ENCODE data around the gene PAPPA2. TPM values are rescaled to one million over a fixed set of nuclear protein-coding genes. Genes with fewer than 3 reads are reported as not detected.

PAPPA2 gene
- total RNA-seq, 1 experiment from 2014 or later, result not detected

DNA sequence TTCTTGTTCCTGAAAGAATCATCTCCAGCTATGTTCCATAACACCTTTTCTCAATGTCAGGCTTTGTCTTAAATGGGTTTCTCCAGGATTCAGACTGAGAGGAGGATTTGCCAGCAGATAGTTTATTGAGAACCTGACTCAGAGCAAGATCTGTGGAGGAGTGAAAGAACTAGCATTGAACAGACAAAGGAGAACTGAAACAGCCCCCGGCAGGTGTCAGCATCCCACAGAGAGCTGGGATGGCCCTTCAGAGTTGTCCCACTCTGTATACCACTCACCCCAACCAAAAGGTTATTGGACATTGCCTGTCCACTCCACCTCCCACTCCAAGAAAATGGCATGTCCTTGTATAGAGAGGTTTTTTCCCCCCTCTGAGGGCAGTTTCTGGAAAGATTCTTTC, 270.7 kb downstream of the PAPPA2 start:
- POLR2A ChIA-PET (ENCODE audit: unreplicated experiment), result no interaction called here
- TF ChIP-seq, protein P1, sequence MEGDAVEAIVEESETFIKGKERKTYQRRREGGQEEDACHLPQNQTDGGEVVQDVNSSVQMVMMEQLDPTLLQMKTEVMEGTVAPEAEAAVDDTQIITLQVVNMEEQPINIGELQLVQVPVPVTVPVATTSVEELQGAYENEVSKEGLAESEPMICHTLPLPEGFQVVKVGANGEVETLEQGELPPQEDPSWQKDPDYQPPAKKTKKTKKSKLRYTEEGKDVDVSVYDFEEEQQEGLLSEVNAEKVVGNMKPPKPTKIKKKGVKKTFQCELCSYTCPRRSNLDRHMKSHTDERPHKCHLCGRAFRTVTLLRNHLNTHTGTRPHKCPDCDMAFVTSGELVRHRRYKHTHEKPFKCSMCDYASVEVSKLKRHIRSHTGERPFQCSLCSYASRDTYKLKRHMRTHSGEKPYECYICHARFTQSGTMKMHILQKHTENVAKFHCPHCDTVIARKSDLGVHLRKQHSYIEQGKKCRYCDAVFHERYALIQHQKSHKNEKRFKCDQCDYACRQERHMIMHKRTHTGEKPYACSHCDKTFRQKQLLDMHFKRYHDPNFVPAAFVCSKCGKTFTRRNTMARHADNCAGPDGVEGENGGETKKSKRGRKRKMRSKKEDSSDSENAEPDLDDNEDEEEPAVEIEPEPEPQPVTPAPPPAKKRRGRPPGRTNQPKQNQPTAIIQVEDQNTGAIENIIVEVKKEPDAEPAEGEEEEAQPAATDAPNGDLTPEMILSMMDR (conservative IDR thresholded peaks at IDR 0.05), result no peak
- no peak for TF ChIP-seq EZH2 (IDR thresholded peaks at IDR 0.05; ENCODE audit: low read depth)

DNA sequence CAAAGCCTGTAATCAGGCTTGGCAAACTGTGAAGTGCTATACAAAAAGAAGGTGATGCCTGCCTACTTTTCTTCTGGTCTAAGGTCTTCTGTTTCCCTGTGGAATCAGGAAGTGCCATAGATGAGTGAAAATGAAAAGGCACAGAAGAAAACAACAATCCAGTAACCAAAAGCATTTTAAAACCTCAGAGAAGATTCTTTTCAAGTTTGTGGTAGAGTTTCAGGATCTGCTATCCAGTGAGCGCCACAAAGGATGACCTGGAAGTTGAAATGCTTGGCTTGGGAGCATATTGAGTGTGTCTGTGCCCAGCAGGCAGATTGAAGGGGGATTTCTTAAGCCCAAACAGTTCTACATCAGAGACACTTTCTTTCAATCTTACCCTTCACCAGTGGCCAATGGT, 272.2 kb downstream of the PAPPA2 start:
- H3K4me2 ChIP-seq, result no peak overlapping the region
- TF ChIP-seq EZH2 (IDR thresholded peaks at IDR 0.05; ENCODE audit: low read depth), result no peak
- TF ChIP-seq, protein P1 (conservative IDR thresholded peaks at IDR 0.05), result no peak
- no peaks in the 10 kb centered on the region for H3F3A ChIP-seq (ENCODE audit: insufficient read depth, low read depth)
- no peak overlapping the region for H3K27ac ChIP-seq
- ChIA-PET CTCF (no interaction called here), POLR2A (ENCODE audit: unreplicated experiment) (no interaction called here)
- H3K9me2 ChIP-seq (ENCODE audit: insufficient read depth), result no peaks in the 10 kb centered on the region
- intact Hi-C loops (cut with micrococcal nuclease; ENCODE audit: unreplicated experiment), result no loop called here
- H3K27me3 ChIP-seq (ENCODE audit: insufficient read depth, low read depth), result peaks cover 10% of the 10 kb centered on the region
- H3K4me3 ChIP-seq, result no peak overlapping the region
- no peaks in the 10 kb centered on the region for H3K4me1 ChIP-seq (replicated peaks; ENCODE audit: insufficient read depth)
- DNase-seq, result no peak
- BruUV-seq (replicated peaks), result no TSS peak
- H3K36me3 ChIP-seq (ENCODE audit: low read depth), result no peaks in the 10 kb centered on the region
- H2AFZ ChIP-seq, result no peak overlapping the region
- H3K79me2 ChIP-seq (ENCODE audit: low read depth), result no peaks in the 10 kb centered on the region
- no peaks in the 10 kb centered on the region for H4K20me1 ChIP-seq (ENCODE audit: insufficient read depth)
- H3K9me3 ChIP-seq (ENCODE audit: insufficient read depth, low read depth), result no peaks in the 10 kb centered on the region

More for the DNA sequence above, 270.7 kb downstream of the PAPPA2 start:
- no peaks in the 10 kb centered on the region for H3K36me3 ChIP-seq (ENCODE audit: low read depth)
- no peaks in the 10 kb centered on the region for H3K9me3 ChIP-seq (ENCODE audit: insufficient read depth, low read depth)
- H3K27me3 ChIP-seq (ENCODE audit: insufficient read depth, low read depth), result no peaks in the 10 kb centered on the region
- H3F3A ChIP-seq (ENCODE audit: insufficient read depth, low read depth), result no peaks in the 10 kb centered on the region
- intact Hi-C loops (cut with micrococcal nuclease; ENCODE audit: unreplicated experiment), result no loop called here
- no peaks in the 10 kb centered on the region for H3K4me1 ChIP-seq (replicated peaks; ENCODE audit: insufficient read depth)
- H2AFZ ChIP-seq, result no peak overlapping the region
- CTCF ChIA-PET, result no interaction called here
- H3K27ac ChIP-seq, result no peak overlapping the region
- H3K79me2 ChIP-seq (ENCODE audit: low read depth), result no peaks in the 10 kb centered on the region
- no peaks in the 10 kb centered on the region for H4K20me1 ChIP-seq (ENCODE audit: insufficient read depth)
- no TSS peak for BruUV-seq (replicated peaks)
- no peak overlapping the region for H3K4me2 ChIP-seq
- no peaks in the 10 kb centered on the region for H3K9me2 ChIP-seq (ENCODE audit: insufficient read depth)
- no peak overlapping the region for H3K4me3 ChIP-seq
- DNase-seq, result no peak

DNA sequence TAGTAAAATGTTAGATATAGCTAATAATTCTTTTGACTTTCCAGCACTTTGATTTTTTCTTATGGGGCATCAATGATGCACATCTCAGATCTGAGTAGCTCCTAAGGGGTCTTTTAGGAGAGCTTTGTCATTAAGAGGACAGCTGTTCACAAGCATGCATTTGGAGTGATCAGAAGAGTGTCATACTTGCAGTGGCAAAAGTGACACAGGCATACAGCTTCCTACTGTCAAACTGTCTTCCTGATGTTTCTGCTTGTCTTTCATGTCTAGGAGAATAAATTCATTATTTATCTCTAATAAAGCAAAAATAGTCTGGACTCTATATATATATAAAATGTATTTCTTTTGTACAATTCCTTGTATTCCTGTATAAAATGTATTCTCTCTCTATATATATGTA, 273.0 kb downstream of the PAPPA2 start:
- no peak overlapping the region for H2AFZ ChIP-seq
- intact Hi-C loops (cut with micrococcal nuclease; ENCODE audit: unreplicated experiment), result no loop called here
- no peak overlapping the region for H3K4me2 ChIP-seq
- POLR2A ChIA-PET (ENCODE audit: unreplicated experiment), result no interaction called here
- TF ChIP-seq, protein P1 (conservative IDR thresholded peaks at IDR 0.05), result no peak
- no peak for TF ChIP-seq EZH2 (IDR thresholded peaks at IDR 0.05; ENCODE audit: low read depth)
- no peaks in the 10 kb centered on the region for H3K9me2 ChIP-seq (ENCODE audit: insufficient read depth)
- no peaks in the 10 kb centered on the region for H3K4me1 ChIP-seq (replicated peaks; ENCODE audit: insufficient read depth)
- CTCF ChIA-PET, result no interaction called here
- H3K9me3 ChIP-seq (ENCODE audit: insufficient read depth, low read depth), result no peaks in the 10 kb centered on the region
- H3K36me3 ChIP-seq (ENCODE audit: low read depth), result no peaks in the 10 kb centered on the region
- peaks cover 10% of the 10 kb centered on the region for H3K27me3 ChIP-seq (ENCODE audit: insufficient read depth, low read depth)
- no peak overlapping the region for H3K4me3 ChIP-seq
- H3F3A ChIP-seq (ENCODE audit: insufficient read depth, low read depth), result no peaks in the 10 kb centered on the region
- no peak overlapping the region for H3K27ac ChIP-seq
- no peak for DNase-seq
- H3K79me2 ChIP-seq (ENCODE audit: low read depth), result no peaks in the 10 kb centered on the region
- no peaks in the 10 kb centered on the region for H4K20me1 ChIP-seq (ENCODE audit: insufficient read depth)
- BruUV-seq (replicated peaks), result no TSS peak

All from PC-9 (cell line).